C1 segment of cervical spinal cord (tissue), 14 donors: Measurements from ENCODE around the gene CCDC87.
"Not testable (repeated sequence)": the region's sequence is repeated elsewhere in the genome, so short reads cannot be mapped to it uniquely, and the experiment has no call there.

ENCODE experiments used
- DNase-seq, 14 donors: peaks; one replicate each; lab custom pipeline; 2025; lab: John Stamatoyannopoulos, UW

CCDC87 gene

GRCh38 chr11:66592457-66593302, at the start of gene CCDC87, which contains the start of gene CCS:
CCDC87 (minus strand) TSS chr11:66593063; CDS start chr11:66593015, 48 bp downstream.
CCS (plus strand) TSS chr11:66593185; CDS start chr11:66593262, 77 bp downstream.
- peak; percentile 65 to 97 (median 90) for DNase-seq

GRCh38 chr11:66641834-66642233, 49.0 kb upstream of the CCDC87 start:
- no peak for DNase-seq

GRCh38 chr11:66639814-66640340, 47.0 kb upstream of the CCDC87 start:
- DNase-seq = not testable (repeated sequence)

GRCh38 chr11:66639066-66639813, 46.4 kb upstream of the CCDC87 start:
- peak in 3 of 14 donors; percentile 55 to 70 (median 59) for DNase-seq

DNA sequence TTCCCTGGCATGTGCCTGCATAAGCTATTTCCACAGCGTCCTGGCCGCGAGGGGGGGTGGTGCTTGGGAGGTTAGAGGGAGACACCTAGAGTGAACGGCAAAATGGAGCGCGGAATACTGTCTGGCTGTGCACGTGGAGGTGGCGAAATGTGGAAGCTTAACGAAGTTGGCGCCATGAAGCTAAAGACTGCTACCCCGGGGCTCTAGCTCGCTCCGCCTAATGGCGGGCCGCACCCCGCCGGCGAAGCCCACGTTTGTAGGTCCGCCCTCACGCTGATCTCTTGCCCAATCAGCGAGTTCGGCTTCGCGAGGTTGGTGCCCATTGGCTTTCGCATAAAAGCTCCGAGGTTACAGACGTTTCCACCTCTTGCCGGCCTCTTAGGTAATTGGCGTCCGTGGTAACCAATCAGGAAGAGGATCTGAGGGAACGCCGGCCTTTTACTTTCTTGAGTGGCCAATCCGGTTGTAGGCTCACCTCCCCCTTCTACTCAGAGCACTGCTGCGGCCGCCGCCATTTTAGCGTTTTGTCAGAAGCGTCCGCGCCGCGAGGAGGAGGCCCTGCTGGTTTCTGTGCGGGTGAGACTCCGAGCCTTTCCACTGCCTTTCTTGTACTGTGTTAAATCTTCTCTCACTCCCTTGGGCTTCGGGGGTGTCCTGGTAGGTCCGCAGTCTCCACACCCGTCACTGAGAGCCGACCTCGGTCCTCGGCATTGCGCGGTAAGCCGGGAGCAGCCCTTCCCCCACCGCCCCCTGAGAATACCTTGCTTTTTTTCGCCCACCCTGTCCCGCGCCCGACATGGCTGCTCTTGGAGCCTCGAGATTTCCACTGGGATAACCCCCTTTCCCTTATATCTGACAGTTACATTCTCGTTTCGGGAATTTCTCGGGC, 45.6 kb upstream of the CCDC87 start, which contains the start of gene RBM4:
Gene RBM4, plus strand, starts transcription at position 527 of the 889 bp plus-strand sequence. CDS start 1,009 bp downstream, outside the sequence.
- DNase-seq = peak; percentile 85 to 99 (median 96)

DNA sequence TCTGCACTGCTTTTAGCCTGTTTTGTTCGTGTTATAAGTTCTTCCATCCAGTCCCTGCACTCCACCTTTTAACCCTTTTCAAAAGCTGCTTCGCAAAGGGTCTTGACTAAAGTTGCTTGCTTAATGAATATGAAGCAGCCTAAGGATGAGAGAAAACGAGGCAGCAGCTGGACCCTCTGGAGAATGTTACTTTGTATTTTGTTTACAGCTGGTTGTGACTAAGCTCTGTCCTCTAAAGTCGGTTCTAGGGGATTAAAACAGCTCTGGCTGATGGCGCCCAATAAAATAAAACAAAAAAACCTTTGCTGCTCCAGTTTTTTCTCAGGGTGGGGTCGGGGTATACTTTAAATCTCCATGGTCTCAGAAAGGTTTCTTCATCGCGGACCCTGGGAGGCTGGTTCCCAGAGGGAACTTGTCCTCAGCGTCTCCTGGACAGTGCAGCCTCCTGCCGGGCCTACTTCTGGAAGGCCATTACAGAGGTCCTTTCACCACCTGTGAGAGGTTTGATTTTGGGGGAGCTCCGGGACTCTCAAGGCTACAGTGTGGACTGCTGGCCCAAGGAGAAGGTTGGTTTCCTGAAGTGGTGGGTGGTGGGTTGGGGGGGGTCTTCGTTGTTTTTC, 44.8 kb upstream of the CCDC87 start:
- DNase-seq = no peak

GRCh38 chr11:66636411-66636810, 43.5 kb upstream of the CCDC87 start:
- DNase-seq = no peak

GRCh38 chr11:66632952-66633351, 40.1 kb upstream of the CCDC87 start:
- DNase-seq = no peak

DNA sequence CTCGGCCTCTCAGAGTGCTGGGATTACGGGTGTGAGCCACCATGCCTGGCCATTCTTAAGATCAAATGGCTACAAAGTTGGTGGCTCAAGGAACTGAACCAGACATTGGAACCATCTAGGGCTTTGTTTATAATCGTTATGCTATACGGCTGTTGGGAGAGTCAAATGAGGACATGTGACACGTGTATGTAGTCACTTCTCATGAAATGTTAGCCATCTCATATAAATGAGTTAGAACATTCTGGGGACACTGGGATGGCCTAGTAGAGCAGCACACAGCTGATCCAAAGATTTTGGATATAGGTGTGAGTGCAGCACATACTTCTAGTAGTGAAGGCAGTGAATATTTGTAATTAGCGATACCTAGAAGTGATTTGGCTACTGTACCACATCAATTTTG, 39.0 kb upstream of the CCDC87 start:
- no peak for DNase-seq

DNA sequence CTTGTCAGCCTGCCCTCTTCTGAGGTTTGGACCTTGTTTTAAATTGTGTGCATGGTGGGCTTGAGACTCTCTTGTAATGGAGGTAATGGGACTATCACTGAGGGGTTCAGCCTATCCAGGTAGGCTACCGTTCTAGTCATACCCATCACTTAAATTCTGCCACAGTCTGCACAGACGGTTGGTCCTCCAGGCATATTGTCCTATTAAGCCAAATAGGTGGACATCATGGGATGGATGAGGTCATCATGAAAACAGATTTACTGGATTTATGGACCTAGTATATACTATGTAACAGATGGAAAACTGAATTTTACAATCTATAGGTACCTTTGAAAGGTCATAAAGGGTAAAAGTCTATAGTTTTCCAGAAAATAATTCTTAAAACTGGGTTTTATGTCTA, 36.5 kb upstream of the CCDC87 start:
- DNase-seq = no peak

GRCh38 chr11:66628061-66628603, 35.3 kb upstream of the CCDC87 start:
- no peak for DNase-seq

- no peak for DNase-seq
These were observed 34.1 kb upstream of the CCDC87 start for GRCh38 chr11:66626926-66627325.

- DNase-seq = no peak
These were observed 33.5 kb upstream of the CCDC87 start for GRCh38 chr11:66626382-66626781.

DNA sequence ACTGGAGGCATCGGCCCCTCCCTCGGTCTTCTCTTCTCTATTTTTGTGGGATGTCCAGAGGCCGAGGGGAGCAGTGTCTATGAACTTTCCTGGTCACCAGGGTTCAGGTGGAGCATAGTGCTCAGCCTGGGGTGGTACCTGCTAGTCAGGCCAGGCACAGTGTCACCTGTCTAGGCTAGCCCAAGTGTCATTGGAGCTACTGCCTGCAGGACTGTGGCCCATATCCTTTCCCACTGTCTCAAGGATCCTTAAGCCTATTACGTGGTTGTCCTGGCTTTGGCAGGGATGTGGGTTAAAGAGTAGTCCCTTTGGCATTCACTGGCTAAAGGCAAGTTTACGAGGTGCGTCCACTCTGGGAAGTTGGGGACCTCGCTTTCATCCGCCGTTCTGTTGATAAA, 32.9 kb upstream of the CCDC87 start:
- no peak for DNase-seq

DNA sequence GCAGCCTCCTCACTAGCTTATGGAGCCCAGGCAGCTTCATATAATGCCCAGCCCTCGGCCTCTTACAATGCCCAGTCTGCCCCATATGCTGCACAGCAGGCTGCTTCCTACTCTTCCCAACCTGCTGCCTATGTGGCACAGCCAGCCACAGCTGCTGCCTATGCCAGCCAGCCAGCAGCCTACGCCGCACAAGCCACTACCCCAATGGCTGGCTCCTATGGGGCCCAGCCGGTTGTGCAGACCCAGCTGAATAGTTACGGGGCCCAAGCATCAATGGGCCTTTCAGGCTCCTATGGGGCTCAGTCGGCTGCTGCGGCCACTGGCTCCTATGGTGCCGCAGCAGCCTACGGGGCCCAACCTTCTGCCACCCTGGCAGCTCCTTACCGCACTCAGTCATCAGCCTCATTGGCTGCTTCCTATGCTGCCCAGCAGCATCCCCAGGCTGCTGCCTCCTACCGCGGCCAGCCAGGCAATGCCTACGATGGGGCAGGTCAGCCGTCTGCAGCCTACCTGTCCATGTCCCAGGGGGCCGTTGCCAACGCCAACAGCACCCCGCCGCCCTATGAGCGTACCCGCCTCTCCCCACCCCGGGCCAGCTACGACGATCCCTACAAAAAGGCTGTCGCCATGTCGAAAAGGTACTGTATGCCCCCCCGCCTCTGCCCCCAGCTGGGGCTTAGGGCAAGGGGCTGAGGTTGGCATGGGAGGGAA, 32.3 kb upstream of the CCDC87 start:
- peak in 1 of 14 donors; percentile 68 for DNase-seq

DNA sequence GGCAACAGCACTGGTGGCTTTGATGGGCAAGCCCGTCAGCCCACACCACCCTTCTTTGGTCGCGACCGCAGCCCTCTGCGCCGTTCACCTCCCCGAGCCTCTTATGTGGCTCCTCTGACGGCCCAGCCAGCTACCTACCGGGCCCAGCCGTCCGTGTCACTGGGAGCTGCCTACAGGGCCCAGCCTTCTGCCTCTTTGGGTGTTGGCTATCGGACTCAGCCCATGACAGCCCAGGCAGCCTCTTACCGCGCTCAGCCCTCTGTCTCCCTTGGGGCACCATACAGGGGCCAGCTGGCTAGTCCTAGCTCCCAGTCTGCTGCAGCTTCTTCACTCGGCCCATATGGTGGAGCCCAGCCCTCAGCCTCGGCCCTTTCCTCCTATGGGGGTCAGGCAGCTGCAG, 31.6 kb upstream of the CCDC87 start:
- DNase-seq = peak in 1 of 14 donors; percentile 30

DNA sequence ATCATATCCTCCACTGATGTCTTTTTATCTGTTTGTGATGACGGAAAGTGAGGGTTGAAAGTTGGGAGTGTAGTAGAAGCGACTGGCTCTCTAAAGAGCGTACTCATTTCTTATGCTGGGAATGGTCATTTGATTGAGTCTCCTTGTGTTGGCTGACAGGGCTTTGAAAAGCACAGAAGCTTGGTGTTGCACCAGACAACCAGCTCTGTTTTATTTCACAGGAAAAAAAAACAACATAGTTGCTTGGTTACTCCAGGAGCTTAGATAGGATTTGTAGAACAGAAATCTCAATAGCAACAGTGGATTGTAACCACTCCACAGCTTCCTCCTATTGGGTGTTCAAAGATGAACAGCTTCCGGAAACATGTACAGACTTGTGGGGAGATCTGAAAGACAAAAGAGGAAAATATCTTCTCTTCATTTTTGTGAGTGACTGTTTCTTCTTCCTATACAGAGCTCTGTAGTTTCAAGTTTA, 26.3 kb upstream of the CCDC87 start:
- DNase-seq = no peak

DNA sequence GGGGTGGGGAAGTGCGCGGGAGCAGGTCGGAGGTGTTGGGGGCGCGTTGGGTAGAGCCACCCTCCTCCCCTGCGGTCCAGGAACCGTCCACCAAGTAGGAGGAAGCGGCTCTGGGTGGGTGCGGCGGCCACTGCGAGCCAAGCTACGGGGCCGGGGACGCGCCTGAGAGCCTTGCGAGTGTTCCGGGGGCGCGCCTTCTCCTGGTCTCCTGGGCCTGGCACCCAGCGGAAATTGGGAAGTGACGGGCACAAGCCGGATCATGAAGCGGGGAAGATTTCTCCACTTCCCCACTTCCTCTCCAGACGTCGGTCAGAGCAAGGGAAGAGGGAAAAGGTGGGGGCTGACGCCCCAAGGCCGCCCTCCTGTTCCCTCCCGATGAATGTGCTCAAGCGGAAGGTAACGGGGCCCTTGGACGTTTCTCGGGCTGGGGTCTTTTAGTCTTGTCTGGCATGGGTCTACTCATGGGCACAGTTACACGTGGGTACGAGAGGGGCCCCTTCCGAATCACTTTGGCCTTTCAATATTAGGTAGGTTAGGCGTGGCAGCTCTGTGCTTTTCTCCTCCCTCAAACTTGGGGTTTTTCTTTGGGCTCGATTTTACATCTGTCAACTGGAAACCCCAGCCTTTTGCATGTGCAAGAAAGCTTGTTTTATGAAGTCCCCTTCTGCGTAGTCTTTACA, 24.4 kb upstream of the CCDC87 start:
- DNase-seq = peak in 2 of 14 donors; percentile 54 to 74
